A172 (cell line): Measurements from ENCODE around the gene NPAS3. TPM values are rescaled to one million over a fixed set of nuclear protein-coding genes. Genes with fewer than 3 reads are reported as not detected.

ENCODE experiments used
- DNase-seq: peaks from one replicate; pipeline ENCODE4 v3.0.0-alpha.2; 2015; ENCODE audit warnings: low spot score
- total RNA-seq: library from RNA; depleted of rRNA; stranded (reverse); fragments of >200 nt; shearing (Covaris generic); gene quantifications from 2 replicates; pipeline ENCODE4 v1.2.3, GENCODE V29; 2014

The NPAS3 gene
- total RNA-seq, 1 experiment from 2014 or later = 0.41 TPM

- no peak for DNase-seq
Observed at GRCh38 chr14:33331176-33331949, 392.7 kb downstream of the NPAS3 start.

DNA sequence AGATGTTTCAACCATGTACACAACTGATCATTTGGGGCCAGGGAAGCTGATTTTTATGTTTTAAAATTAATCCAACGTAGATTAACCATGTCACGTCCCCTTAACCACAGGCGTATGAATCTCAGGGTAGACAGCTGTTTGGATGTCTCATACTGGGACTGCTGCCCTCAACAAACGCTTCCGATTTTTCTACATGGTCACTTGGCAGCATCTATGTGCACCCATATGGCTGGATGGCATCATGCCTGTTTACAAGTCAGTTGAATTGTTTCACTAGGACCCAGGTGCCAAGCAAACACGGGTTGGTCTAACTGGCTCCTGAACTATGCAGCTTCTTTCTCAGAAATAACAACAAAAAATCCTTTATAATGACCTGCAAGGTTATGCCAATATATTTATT, 393.8 kb downstream of the NPAS3 start:
- DNase-seq = no peak

GRCh38 chr14:33335366-33335765, 396.7 kb downstream of the NPAS3 start:
- DNase-seq = peak; percentile 39

- DNase-seq = peak; percentile 4
Observed at GRCh38 chr14:33342299-33342974, 403.8 kb downstream of the NPAS3 start.

DNA sequence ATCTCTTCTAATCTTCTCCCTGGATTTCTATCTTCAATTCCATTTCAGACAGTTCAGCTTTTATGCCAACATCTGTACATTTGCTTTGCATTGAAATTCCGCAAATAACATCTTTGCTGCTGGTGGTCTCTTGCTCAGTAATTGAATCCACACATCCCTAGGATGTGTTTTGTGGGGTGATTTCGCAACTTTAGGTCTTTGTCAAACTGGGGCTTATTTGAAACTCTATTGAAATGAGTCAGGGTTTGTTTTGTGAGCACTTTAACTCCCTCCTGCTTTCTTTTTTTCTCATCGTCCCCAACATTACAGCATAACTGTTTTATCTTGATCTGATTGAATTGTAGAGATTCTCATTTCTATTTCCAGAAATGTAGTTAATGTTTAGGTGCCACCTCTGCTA, 404.3 kb downstream of the NPAS3 start:
- DNase-seq = peak; percentile 4

DNA sequence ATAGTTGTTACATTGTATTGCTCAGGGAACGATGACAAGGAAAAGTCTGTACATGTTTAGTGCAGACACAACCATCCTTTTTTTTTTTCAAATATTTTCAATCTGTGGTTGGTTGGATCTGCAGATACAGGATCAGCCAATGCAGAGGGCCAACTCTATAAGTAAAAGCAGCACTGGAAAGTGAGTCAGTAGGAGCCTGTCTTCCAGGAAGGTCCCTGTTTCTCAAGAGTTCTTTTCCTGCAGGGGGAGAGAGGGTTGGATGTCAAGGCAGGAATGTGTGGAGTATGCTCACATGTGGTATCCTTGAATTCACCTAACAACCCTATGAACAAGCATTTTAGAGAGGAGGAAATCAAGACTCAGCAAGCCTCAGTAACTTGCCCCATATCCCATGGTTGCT, 409.1 kb downstream of the NPAS3 start:
- no peak for DNase-seq

GRCh38 chr14:33348510-33348909, 409.8 kb downstream of the NPAS3 start:
- DNase-seq = no peak

DNA sequence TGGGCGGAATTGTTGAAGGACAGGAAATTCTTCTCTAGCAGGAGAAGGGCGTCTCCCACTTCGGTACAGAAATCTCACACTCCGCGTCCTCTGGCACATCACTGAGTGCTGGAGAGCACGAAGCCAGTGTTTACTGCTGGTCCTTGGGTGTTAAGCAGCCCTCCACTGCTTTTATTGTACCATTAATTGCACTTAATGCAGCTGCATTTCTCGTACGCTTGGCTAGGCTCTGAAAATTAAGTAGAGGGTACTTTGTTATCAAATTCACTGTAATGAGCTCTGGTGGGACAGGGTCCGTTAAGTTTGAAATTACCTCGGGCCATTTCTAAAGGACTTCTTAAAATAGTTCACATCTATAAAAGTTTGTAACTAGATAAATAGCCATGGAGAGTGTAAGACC, 411.2 kb downstream of the NPAS3 start:
- no peak for DNase-seq

DNA sequence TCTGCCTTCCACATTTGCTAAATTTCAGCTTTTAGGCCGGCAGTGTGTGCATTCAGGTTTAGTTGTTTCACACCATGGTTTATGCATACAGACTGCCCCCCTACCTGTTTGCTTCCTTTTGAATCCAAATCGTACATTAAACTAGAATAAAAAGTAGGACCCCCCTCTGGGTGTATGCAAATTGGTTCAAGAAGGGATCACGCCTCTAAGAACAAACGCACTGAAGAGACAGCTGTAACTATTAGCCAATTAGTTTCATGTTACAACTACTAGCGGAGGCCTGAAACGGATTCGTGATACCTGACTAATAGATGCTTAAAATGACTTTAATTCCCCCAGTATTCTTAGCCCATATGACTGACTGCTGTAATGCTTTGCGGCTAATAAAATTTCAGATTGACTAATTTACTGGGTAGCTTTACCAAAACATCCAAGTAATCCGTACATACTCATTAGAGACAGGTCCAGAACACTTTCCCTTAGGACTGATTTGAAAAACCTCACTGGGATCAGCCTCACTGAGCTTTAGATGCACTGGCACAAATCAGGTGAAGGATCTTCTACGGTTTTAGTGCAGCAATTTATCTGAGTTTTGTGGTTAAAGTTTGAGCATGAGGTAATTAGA, 411.8 kb downstream of the NPAS3 start:
- no peak for DNase-seq

- DNase-seq = peak; percentile 17
Observed at GRCh38 chr14:33352821-33353220, 414.1 kb downstream of the NPAS3 start.

GRCh38 chr14:33356181-33356580, 417.5 kb downstream of the NPAS3 start:
- DNase-seq = no peak

GRCh38 chr14:33357225-33358010, 418.7 kb downstream of the NPAS3 start:
- DNase-seq = no peak

GRCh38 chr14:33359288-33359881, 420.7 kb downstream of the NPAS3 start:
- DNase-seq = no peak

DNA sequence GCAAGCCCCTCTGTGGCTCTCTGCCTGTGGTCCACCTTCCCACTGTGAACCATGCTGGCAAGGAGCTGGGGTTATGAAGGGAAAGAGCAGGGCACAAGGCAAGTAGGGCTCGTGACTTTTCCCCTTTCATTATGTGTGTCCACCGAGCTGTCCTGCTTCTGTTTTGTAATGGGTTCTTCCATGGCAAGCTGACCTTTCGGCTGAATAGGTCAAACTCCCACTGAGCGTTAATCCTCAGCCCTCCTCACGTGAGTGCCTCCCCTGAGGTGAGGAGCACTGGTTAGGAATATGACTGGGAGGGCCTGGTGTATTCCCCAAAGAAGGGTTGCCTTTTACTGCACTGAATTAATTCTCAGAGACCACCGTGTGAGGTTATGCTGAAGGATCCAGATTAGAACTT, 424.3 kb downstream of the NPAS3 start:
- no peak for DNase-seq

- DNase-seq = no peak
Observed at GRCh38 chr14:33363682-33364081, 425.0 kb downstream of the NPAS3 start.

DNA sequence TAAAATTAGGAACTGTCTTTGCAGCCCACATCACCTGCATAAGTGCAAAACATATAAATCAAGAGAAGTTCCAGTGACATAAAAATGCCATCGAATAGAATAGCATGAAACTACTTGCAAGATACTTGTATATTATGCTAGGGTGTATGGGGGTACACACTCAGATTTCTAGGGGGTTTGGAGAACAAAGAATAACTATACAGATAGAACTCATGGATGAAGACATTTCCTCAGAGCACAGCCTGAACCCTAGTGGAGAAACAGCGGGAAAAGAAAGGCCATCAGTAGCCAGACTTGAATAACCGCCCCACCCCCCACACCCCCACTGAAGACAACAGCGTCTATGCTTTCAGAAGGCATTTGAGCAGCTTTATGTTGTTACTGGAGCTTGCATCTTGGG, 425.8 kb downstream of the NPAS3 start:
- DNase-seq = no peak

DNA sequence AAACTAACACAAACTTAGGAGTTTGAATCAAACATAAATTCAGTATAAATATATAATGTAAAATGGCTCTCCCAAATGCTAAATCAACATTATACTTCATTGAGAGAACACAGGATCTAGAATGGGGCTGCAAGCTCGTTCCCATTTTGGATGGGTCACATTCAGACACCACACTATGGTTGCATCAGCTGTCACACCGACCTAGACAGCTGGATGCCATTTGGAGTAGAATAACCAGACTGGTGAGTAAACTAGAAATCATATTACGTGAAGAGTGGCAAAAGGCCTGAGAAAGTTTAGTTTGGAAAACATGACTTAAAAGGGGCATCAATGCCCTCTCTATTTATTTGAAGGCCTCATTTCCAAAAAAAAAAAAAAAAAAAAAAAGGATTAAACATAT, 430.4 kb downstream of the NPAS3 start:
- no peak for DNase-seq

- no peak for DNase-seq
Observed at GRCh38 chr14:33369972-33370371, 431.3 kb downstream of the NPAS3 start.

DNA sequence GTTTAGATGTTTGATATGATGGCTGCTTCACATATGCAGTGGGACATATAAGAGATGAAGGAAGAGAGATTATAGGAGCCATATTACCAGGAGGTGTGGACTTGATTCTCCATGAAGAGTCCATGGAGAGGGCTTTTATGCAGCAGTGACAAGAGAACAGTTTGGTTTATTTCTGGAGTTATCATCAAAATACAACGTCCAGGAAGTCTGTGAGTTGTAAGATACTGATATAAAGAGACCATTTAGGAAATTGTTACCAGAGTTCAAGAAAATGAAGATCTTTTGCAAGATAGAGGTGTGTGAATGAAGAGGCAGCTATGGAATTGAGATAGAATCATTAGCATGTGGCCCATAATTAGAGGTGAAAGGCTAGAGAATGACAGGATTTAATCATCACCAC, 431.7 kb downstream of the NPAS3 start:
- DNase-seq = no peak

DNA sequence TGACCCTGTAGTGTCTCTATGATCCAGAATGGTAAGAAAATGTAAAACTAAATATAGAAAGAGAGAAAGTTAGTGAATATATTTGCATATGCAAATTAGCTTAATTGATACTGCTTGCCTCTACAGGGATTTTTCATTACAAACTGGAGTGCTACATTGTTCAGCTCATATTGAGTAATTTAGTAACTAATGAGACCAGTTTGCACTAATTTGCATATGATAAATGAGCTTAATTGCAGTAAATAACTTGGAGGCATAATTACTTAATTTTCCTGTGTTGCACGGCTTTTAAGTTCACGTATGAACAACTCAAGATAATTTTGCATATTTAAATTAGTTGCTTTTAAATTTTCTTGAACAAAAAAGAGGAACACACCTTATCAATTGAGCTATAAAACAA, 436.5 kb downstream of the NPAS3 start:
- DNase-seq = no peak

GRCh38 chr14:33375786-33376185, 437.1 kb downstream of the NPAS3 start:
- peak; percentile 3 for DNase-seq

DNA sequence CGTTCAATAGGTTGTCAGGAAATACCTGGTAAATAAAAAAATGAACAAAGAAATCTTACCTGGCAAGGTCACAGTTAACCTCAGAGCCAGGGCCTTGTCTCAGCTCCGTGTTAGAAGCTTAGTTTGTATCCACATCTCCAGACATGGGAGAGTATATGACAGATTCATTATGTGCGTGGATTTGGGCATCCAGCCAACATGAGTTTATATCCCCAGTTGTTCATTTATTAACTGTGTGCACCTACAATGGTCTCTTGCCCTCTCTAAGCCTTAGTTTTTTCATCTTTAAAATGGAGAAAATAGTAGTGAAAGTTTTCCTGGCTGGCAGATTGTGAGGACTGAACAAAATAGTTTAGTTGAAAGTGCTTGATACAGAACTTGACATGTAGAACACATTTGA, 437.8 kb downstream of the NPAS3 start:
- no peak for DNase-seq
